Sigmoid colon (tissue), 4 donors: ENCODE measurements around the gene WDR81.

Experiments used
- EP300 ChIP-seq, 4 donors: sonication (generic); formaldehyde crosslinking; IDR thresholded peaks; one replicate each; pipeline ENCODE4 v1.6.1; 2017; ENCODE audit warnings: antibody characterized with exemption in 4 of 4
- POLR2A ChIP-seq, 2 donors: fragments of 450-650 bp; IDR thresholded peaks; one replicate each; pipeline ENCODE4 v1.6.1; 2016; ENCODE audit warnings: antibody characterized with exemption in 2 of 2, mild to moderate bottlenecking in 2 of 2, moderate library complexity in 2 of 2
- POLR2AphosphoS5 ChIP-seq, 4 donors: sonication (generic); formaldehyde crosslinking; IDR thresholded peaks; one replicate each; pipeline ENCODE4 v1.6.1; 2017; ENCODE audit warnings: antibody characterized with exemption in 4 of 4
- TF ChIP-seq, protein P1 (sequence below), 4 experiments: fragments of 450-650 bp in 3 of 4; fragments of 200-600 bp in 1 of 4; IDR thresholded peaks; one replicate each; pipeline ENCODE4 v1.5.1; 2016 to 2019; ENCODE audit warnings: antibody characterized with exemption in 4 of 4, mild to moderate bottlenecking in 3 of 4, moderate library complexity in 2 of 4

DNA sequence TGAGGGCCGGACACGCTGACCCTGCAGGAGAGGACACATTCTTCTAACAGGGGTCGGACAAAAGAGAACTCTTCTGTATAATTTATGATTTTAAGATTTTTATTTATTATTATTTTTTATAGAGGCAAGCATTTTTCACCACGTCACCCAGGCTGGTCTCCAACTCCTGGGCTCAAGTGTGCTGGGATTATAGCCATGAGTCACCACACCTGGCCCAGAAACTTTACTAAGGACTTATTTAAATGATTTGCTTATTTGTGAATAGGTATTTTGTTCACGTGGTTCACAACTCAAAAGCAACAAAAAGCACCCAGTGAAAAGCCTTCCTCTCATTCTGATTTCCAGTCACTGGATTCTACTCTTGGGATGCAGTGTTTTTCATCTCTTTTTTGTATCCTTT lies 35.0 kb downstream of the WDR81 start:
- TF ChIP-seq, protein P1, sequence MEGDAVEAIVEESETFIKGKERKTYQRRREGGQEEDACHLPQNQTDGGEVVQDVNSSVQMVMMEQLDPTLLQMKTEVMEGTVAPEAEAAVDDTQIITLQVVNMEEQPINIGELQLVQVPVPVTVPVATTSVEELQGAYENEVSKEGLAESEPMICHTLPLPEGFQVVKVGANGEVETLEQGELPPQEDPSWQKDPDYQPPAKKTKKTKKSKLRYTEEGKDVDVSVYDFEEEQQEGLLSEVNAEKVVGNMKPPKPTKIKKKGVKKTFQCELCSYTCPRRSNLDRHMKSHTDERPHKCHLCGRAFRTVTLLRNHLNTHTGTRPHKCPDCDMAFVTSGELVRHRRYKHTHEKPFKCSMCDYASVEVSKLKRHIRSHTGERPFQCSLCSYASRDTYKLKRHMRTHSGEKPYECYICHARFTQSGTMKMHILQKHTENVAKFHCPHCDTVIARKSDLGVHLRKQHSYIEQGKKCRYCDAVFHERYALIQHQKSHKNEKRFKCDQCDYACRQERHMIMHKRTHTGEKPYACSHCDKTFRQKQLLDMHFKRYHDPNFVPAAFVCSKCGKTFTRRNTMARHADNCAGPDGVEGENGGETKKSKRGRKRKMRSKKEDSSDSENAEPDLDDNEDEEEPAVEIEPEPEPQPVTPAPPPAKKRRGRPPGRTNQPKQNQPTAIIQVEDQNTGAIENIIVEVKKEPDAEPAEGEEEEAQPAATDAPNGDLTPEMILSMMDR (IDR thresholded peaks at IDR 0.05), result no peak
- TF ChIP-seq POLR2A (IDR thresholded peaks at IDR 0.05) (no peak), POLR2AphosphoS5 (IDR thresholded peaks at IDR 0.05) (no peak), EP300 (IDR thresholded peaks at IDR 0.05) (no peak)
